ENCODE measurements around the gene CDR2.
"Not testable (repeated sequence)": the region's sequence is repeated elsewhere in the genome, so short reads cannot be mapped to it uniquely, and the experiment has no call there.

CDR2 gene

DNA sequence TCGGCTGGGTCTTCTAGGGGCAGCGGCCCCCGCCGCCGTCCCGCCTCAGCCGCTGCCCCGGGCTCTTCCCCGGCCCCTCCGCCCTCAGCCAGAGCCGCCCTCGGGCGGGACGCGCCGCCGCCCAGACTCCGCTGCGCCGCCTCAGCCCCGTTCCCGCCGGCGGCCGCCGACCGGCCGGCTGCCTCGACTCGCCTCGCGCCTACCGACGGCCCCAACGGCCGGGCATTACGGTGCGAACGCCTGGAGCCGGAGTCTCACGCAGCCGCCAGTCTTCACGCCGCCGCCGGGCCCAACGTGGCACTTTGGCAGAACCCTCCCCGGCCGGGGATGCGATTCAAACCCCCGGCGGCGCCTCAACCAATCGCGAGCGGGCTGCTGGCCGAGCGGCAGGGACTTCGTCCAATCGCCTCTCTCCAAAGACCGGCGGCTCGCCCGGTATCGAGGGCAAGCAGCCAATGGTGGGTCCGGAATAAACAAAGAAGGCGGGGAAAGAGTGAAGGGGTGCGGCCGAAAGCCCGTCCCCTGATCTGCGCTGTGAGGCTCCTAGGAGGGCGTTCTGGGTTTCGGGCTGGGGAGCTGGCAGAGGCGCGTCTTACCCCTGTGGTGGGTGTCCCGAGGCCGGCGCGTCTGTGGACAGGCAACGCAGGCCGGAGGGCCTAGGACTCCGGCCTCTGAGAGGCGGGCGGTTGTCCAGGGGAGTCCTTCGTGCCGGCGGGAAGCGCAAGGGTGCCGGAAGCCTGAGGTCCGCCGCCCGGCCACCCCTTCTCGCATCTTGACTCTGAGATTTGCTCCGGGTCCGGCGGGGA, at the start of gene CDR2:
Gene CDR2 (minus strand): TSS at position 309 of the 806 bp plus-strand sequence. CDS start 310 bp downstream, outside the sequence.
- DNase-seq (ENCODE audit: low read depth in 2 of 2), result peak; percentile 96

GRCh38 chr16:22423716-22424115, 49.3 kb upstream of the CDR2 start:
- DNase-seq (ENCODE audit: low read depth in 2 of 2), result no peak

DNA sequence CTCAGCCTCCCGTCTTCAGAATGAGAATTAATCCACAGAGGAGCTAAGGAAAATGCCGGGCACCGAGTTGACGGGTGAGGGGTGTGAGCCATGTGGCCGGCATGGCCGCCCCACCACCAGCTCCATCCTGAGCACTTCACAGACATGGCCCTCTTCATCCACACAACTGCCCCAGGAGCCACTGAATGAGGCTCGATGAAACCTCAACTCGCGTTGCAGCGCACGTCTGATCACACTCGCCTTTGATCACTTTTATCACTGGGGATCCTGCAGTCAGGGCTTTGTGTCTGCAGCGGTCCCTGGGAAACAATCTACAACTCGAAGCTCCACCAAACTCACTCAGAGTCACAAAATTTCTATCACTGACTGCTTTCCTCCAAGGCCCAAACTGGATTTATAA, 46.7 kb upstream of the CDR2 start:
- DNase-seq (ENCODE audit: low read depth in 2 of 2), result no peak

- DNase-seq (ENCODE audit: low read depth in 2 of 2), result no peak
Measured at GRCh38 chr16:22420606-22421135, 46.3 kb upstream of the CDR2 start.

DNA sequence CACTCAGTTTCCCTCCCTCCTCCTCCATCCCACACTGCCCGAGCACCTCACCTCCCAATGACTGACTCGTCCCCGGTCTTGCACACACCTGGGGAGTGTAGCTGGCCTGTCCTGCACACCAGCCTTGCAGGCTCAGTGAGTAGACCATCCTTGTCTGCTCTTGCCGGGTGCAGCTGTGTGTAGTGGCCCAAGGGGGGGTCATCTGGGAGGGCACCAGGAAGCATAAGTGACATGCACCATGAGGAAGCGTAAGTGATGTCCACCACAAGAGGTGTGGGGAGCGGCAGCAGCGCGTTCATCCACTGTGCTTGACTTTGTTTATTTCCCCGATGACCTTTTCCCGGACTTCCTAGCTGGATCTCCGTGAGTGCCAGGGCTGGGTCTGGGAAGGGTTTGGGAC, 45.5 kb upstream of the CDR2 start:
- no peak for DNase-seq (ENCODE audit: low read depth in 2 of 2)

DNA sequence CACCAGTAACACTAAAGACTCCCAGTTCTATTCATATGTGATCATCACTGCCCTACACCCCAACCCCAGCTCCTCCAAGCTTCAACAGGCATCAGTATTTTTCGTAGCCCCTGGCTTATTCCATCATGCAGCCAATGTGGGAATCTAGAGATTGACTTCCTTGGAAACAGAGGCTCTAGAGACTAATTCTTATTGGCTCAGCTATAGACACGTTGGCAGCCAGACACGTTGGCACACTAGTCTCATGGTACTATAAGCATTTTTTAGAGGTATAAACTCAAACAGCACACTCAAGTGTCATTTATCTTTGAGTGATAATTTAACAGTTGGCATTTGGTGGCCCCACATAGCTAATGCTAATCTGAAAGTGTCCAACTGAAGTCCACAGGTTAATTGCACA, 44.4 kb upstream of the CDR2 start:
- DNase-seq (ENCODE audit: low read depth in 2 of 2), result no peak

- not testable (repeated sequence) for DNase-seq (ENCODE audit: low read depth in 2 of 2)
Measured at GRCh38 chr16:22417798-22418197, 43.4 kb upstream of the CDR2 start.

GRCh38 chr16:22417019-22417418, 42.6 kb upstream of the CDR2 start:
- no peak for DNase-seq (ENCODE audit: low read depth in 2 of 2)

GRCh38 chr16:22413819-22414218, 39.4 kb upstream of the CDR2 start:
- DNase-seq (ENCODE audit: low read depth in 2 of 2), result no peak

- no peak for DNase-seq (ENCODE audit: low read depth in 2 of 2)
Measured at GRCh38 chr16:22407486-22407885, 33.1 kb upstream of the CDR2 start.

DNA sequence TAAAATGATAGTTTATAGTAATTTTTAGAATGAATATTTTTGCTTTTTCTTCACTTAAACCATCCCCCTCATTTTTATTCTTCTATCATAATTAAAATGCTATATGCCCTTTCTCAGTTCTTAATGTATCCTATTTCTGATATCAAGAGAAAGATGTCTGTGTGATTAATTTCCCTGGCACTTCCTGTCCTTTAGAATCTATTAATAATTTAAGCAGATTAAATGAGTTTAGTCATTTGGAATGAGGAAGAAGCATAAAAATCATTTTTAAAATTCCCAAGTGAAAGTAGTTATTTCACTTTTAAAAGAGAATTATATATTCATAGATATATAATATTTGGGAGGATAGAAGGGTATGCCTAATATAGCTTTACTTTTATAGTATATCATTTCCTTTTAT, 27.8 kb upstream of the CDR2 start:
- no peak for DNase-seq (ENCODE audit: low read depth in 2 of 2)

DNA sequence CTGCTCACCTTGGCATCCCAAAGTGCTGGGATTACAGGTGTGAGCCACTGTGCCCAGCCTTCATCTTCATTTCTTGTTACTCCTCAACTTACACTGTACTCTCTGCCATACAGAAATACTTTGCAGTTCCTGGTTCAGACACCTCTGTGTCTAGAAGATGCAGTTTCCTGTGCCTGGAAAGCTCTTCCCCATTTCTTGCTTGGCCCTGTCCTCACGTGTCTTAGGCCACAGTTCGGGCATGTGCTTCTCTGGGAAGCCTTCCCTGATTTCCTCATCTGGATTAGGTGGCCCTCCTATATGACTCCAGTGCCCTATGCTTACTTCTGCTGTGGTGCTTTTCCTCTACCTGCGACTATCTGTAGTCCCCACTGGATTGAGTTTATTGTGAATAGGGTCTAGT, 26.5 kb upstream of the CDR2 start:
- no peak for DNase-seq (ENCODE audit: low read depth in 2 of 2)

- no peak for DNase-seq (ENCODE audit: low read depth in 2 of 2)
Measured at GRCh38 chr16:22397931-22398330, 23.5 kb upstream of the CDR2 start.

GRCh38 chr16:22397464-22397863, 23.0 kb upstream of the CDR2 start:
- no peak for DNase-seq (ENCODE audit: low read depth in 2 of 2)

DNA sequence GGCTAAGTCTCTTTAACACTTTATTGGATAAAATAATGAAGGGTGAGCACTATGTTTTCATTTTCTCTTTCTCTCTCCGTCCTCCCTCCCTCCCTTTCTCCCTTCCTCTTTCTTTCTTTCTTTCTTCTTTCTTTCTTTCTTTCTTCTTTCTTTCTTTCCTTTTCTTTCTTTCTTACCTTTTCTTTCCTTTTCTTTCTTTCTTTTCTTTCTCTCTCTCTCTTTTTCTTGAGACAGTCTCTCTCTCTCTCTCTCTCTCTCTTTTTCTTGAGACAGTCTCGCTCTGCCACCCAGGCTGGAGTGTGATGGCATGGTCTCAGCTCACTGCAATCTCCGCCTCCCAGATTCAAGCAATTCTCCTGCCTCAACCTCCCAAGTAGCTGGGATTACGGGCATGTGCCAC, 21.5 kb upstream of the CDR2 start:
- no peak for DNase-seq (ENCODE audit: low read depth in 2 of 2)

DNA sequence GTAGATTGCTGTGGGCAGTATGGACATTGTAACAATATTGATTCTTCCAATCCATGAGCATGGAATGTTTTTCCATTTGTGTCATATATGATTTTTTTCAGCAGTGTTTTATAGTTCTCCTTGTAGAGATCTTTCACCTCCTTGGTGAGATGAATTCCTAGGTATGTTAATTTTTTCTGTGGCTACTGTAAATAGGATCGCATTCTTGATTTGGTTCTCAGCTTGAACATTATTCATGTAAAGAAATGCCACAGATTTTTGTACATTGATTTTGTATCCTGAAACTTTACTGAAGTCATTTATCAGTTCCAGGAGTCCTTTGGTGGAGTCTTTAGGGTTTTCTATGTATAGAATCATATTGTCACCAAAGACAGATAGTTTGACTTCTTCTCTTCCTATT, 19.7 kb upstream of the CDR2 start:
- DNase-seq (ENCODE audit: low read depth in 2 of 2), result no peak

GRCh38 chr16:22388101-22388644, 13.8 kb upstream of the CDR2 start:
- no peak for DNase-seq (ENCODE audit: low read depth in 2 of 2)

GRCh38 chr16:22386976-22387375, 12.6 kb upstream of the CDR2 start:
- DNase-seq (ENCODE audit: low read depth in 2 of 2), result no peak

DNA sequence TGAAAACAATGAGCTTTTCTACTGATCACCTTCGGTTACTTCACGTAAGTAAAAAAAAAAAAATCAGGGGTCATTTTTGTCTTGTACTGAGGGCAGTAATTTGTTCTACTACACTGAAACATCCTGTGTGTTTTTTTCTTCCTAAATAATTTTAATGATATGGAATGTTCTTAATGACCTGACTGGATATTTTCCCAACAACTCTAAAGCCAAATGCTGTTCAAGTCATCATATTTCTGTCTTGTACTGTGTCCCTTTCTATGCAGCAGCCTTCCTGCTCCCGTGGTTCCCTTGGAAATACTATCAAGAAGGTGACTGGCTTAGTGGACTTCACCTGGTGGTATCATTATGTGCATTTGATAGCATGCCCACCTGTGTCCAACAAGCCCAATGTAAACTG, 10.8 kb upstream of the CDR2 start:
- DNase-seq (ENCODE audit: low read depth in 2 of 2), result no peak

DNA sequence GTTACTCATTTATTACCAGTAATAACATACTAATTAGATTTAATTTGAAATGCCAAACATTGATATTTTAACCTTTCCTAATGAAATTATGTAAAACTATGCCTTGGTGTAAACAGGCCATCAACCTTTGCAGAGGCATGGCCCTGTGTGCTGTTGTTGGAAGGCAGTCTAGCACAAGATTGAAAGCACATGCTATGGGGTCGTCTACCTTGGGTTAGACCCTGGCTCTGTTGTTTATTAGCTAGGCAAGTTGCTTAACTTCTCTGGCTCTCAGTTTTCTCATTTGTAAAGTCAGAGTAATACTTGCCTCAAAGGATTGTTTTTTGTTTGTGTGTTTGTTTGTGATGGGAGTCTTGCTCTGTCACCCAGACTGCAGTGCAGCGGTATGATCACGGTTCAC, 9.4 kb upstream of the CDR2 start:
- no peak for DNase-seq (ENCODE audit: low read depth in 2 of 2)

DNA sequence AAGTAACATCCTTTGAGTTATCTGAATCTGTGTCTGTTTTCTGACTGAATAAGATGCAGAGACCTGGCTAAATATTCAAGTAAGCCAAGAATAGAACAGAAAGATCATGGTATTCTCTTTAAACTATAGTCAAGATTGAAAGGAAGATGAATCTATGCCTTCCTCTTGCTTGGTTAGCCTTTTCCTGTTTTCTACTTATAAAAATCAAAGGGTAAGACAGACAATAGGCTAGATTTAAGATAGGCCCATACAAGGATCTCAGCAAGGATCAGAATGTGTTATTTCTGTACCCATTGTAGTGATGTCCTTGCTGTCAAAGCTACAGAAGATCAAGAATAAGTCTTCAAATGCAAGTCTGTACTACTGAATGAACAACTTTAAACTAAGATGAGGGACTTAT, 7.0 kb upstream of the CDR2 start:
- DNase-seq (ENCODE audit: low read depth in 2 of 2), result no peak

DNA sequence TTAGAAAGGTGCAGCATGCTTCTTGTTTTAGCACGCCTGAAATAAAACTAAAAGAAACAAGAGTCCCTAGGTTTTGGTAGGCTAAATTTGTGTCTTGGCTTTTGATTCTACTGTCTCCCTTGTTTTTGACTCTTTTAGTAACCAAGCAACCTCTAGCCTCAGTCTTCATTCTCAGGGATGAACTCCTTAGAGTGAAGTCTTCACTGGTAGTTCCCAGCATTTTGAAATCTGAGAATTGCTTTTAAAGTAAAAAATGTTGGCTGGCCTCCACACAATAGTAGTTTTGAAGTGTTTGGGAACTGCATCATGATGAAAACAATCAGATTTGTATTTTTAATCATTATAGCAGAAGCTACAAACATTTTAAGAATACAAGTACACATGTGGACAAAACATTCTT, 6.1 kb upstream of the CDR2 start:
- DNase-seq (ENCODE audit: low read depth in 2 of 2), result no peak

DNA sequence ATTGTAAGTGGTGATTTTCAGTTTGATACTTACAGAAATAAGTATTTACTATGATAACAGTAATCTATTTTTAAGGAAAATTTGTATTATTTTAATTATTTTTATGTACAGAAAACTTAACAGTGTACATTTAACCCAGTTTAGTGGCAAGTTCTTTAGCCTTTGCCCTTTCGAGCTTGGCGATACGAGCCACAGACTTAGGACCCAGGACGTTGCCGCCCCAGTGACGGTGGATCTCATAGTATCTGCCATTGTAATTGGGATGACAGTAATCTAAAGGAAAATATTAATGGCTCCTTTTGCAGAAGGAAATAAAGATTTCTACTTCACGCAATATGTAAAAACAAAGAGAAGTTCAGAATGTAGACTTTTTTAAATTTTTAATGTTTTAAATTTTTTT, 5.2 kb upstream of the CDR2 start:
- DNase-seq (ENCODE audit: low read depth in 2 of 2), result no peak

Measured in stimulated activated CD8-positive, alpha-beta memory T cell treated with anti-CD3 and anti-CD28 coated beads, Interleukin-7, amount 100 ng/mL, for 4 hours (primary cell).